IPS-20b (cell line): ENCODE results near the gene PCDHGA8.
A peak's percentile ranks its signal among the peaks of the same experiment; 100 is the strongest.
"Not testable (repeated sequence)": the region's sequence is repeated elsewhere in the genome, so short reads cannot be mapped to it uniquely, and the experiment has no call there.

ENCODE experiments used
- H3K27ac ChIP-seq: one replicate; pipeline ENCODE4 v1.5.1; 2013; ENCODE audit warnings: low read length
- H3K27me3 ChIP-seq: 2 replicates; pipeline ENCODE4 v1.6.1; 2013; ENCODE audit warnings: mild to moderate bottlenecking, low read length, inconsistent platforms; ENCODE audit not compliant: insufficient read depth
- H3K36me3 ChIP-seq: 2 replicates; pipeline ENCODE4 v1.6.1; 2013; ENCODE audit warnings: low read depth, mild to moderate bottlenecking, inconsistent platforms, low read length, moderate library complexity; ENCODE audit not compliant: insufficient read depth
- H3K4me1 ChIP-seq: 2 replicates; pipeline ENCODE4 v1.6.1; 2013; ENCODE audit warnings: mild to moderate bottlenecking, control low read depth, inconsistent platforms, low read length, moderate library complexity; ENCODE audit not compliant: insufficient read depth
- H3K4me3 ChIP-seq: 2 replicates; pipeline ENCODE4 v1.5.1; 2013; ENCODE audit warnings: mild to moderate bottlenecking, low read length, inconsistent platforms
- H3K9ac ChIP-seq: 2 replicates; pipeline ENCODE4 v1.6.1; 2013; ENCODE audit warnings: low read depth, mild to moderate bottlenecking, inconsistent platforms, low read length, moderate library complexity
- H3K9me3 ChIP-seq: 2 replicates; pipeline ENCODE4 v1.6.1; 2013; ENCODE audit warnings: mild to moderate bottlenecking, low read depth, low read length, inconsistent platforms; ENCODE audit not compliant: insufficient read depth

Gene PCDHGA8

DNA sequence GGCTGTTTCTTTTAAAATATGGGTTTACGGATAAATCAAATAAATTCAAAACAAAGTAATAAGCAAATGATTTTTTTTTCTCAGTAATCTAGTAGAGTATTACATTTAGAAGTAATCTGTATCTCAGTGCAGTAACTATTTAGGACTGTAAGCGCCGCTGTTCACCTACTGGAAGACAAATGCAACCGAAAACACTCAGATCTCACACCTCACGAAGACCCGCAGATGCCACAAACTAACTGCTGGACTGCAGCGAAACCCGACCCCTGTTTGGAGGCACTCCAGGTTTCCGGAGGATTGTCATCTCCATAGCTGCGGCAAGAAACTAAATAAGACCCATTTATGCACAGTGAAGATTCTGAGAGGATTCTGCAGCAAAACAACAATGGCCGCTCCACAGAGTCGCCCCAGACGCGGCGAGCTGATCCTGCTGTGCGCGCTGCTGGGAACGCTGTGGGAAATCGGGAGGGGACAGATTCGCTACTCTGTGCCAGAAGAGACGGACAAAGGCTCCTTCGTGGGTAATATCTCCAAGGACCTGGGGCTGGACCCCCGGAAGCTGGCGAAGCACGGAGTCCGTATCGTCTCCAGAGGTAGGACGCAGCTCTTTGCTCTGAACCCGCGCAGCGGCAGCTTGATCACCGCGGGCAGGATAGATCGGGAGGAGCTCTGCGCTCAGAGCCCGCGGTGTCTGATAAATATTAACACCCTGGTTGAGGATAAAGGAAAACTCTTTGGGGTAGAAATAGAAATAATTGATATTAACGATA is at the start of gene PCDHGA8:
TSS of gene PCDHGA8 (plus strand) at position 205 of the 770 bp plus-strand sequence. CDS start at position 386, 181 bp downstream.
- Histone ChIP-seq H3K9ac (no peak within 1 kb of the TSS), H3K36me3 (no peaks in the 10 kb centered on the region), H3K27ac (no peak within 1 kb of the TSS), H3K9me3 (peaks cover 86% of the 10 kb centered on the region), H3K4me3 (no peak within 1 kb of the TSS; the same call in 1 of the 2 replicates), H3K27me3 (no peaks in the 10 kb centered on the region), H3K4me1 (no peaks in the 10 kb centered on the region)

DNA sequence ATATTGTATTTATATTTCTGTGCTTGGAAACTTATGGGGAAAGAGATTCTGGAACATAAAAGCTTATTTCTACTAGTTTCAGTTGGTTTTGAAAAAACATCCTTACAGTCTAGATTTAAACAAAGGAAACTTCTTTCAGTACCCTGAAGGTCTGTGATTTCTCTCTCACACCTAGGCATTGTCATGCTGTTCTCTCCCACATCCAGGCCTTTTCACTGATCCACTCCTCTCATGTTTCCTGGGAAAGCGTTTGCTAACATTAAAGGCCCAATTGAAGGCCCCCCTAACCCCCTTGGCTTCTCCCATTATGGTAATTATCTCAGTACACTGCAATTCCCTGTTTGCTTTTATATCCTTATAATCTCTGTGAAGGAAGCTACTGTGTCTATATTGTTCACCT is 49.7 kb upstream of the PCDHGA8 start:
- H3K9ac ChIP-seq, result no peak overlapping the region
- H3K9me3 ChIP-seq, result peaks cover 65% of the 10 kb centered on the region
- no peaks in the 10 kb centered on the region for H3K27me3 ChIP-seq
- H3K36me3 ChIP-seq, result no peaks in the 10 kb centered on the region
- no peak overlapping the region for H3K27ac ChIP-seq
- no peak overlapping the region for H3K4me3 ChIP-seq
- H3K4me1 ChIP-seq, result no peaks in the 10 kb centered on the region

DNA sequence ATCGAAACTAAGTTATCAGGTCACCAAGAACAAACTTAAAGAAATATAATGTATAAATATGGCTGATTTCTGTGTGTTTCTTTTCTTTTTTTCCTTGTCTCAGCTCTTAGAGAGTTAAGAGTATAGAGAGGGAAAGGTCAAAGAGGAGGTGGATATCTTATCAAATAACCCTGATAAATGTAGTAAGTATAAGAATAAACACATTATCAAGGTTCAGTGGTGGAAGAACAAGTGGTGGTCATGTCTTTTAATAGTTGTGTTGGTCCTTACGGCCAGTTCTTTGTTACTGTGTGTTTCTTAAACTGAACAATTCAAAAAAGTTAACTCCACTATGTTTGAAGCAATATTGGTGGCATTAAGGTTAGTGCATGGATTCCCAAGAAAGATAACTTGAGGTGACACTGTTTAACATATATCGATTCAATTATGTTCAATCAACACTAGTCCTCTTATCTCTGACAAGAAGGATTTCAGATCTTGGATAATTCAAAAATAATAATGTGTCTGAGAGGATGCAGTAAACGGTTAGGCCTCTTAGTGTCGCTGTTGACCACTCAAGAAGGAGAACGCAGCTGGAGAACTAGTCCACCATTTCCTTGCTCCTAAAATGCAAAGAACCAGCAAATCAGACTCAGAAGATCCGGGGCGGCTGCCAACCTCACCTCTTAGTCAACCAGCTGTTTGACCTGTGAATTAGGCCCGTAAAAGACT is 49.0 kb upstream of the PCDHGA8 start, which contains the start of gene PCDHGA3:
TSS of gene PCDHGA3 (plus strand) at position 588 of the 711 bp plus-strand sequence. CDS start 205 bp downstream, outside the sequence.
- H3K4me3 ChIP-seq, result no peak within 1 kb of the TSS
- H3K9me3 ChIP-seq, result peaks cover 60% of the 10 kb centered on the region
- H3K27ac ChIP-seq, result no peak within 1 kb of the TSS
- H3K36me3 ChIP-seq, result no peaks in the 10 kb centered on the region
- H3K4me1 ChIP-seq, result no peaks in the 10 kb centered on the region
- H3K9ac ChIP-seq, result no peak within 1 kb of the TSS
- H3K27me3 ChIP-seq, result no peaks in the 10 kb centered on the region

DNA sequence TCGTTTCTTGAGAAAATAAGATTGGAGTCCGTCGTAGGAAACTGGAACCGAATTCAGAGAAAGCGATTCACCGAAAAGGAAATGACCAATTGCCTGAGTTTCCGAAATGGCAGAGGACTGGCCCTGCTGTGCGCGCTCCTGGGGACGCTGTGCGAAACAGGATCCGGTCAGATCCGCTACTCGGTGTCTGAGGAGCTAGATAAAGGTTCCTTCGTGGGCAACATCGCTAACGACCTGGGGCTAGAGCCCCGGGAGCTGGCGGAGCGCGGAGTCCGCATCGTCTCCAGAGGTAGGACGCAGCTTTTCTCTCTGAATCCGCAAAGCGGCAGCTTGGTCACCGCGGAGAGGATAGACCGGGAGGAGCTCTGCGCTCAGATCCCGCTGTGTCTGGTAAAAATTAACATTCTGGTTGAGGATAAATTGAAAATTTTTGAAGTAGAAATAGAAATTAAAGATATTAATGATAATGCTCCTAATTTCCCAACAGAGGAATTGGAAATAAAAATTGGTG is 48.4 kb upstream of the PCDHGA8 start:
- Histone ChIP-seq H3K9me3 (peaks cover 56% of the 10 kb centered on the region), H3K9ac (no peak overlapping the region), H3K27ac (no peak overlapping the region), H3K27me3 (no peaks in the 10 kb centered on the region), H3K4me3 (no peak overlapping the region), H3K4me1 (no peaks in the 10 kb centered on the region), H3K36me3 (no peaks in the 10 kb centered on the region)

DNA sequence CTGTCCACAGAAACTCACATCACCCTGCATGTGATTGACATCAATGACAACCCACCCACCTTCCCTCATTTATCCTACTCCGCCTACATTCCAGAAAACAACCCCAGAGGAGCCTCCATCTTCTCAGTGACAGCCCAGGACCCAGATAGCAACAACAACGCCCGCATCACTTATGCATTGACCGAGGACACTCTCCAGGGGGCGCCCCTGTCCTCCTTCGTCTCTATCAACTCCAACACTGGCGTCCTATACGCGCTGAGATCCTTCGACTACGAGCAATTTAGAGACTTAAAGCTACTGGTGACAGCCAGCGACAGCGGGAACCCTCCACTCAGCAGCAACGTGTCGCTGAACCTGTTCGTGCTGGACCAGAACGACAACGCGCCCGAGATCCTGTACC is 47.1 kb upstream of the PCDHGA8 start:
- no peak overlapping the region for H3K4me3 ChIP-seq
- H3K4me1 ChIP-seq, result no peaks in the 10 kb centered on the region
- H3K27me3 ChIP-seq, result no peaks in the 10 kb centered on the region
- H3K27ac ChIP-seq, result no peak overlapping the region
- peaks cover 45% of the 10 kb centered on the region for H3K9me3 ChIP-seq
- no peak overlapping the region for H3K9ac ChIP-seq
- no peaks in the 10 kb centered on the region for H3K36me3 ChIP-seq

DNA sequence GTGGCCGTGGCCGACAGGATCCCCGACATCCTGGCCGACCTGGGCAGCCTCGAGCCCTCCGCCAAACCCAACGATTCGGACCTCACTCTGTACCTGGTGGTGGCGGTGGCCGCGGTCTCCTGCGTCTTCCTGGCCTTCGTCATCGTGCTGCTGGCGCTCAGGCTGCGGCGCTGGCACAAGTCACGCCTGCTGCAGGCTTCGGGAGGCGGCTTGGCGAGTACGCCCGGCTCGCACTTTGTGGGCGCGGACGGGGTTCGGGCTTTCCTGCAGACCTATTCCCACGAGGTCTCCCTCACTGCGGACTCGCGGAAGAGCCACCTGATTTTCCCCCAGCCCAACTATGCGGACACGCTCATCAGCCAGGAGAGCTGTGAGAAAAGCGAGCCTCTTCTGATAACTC is 46.4 kb upstream of the PCDHGA8 start:
- H3K4me3 ChIP-seq, H3K4me1 ChIP-seq, H3K27ac ChIP-seq, H3K27me3 ChIP-seq, H3K36me3 ChIP-seq, H3K9ac ChIP-seq: not testable (repeated sequence)
- peaks cover 51% of the 10 kb centered on the region for H3K9me3 ChIP-seq

DNA sequence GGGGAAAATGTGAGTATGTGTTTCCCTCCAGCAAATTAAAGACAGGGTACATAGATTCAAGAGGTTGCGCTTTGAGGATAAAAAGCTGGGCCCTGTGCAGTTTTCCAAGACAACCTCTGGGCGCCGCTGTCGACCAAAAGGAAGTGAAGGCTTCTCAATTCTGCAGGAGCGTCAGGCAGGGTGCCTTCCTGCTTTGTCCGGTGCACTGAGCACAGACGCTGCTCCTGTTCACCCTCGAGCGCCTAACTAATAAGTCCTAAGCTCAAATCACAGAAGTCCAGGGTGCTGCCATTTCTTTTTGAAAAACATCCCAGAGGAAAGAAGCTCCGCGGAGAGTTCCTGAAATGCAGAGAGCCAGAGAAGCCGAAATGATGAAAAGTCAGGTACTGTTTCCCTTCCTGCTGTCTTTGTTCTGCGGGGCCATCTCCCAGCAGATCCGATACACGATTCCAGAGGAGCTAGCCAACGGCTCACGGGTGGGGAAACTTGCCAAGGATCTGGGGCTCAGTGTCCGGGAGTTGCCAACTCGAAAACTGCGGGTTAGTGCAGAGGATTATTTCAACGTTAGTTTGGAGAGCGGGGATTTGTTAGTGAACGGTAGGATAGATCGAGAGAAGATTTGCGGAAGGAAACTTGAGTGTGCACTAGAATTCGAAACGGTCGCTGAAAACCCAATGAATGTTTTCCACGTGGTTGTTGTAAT is 42.4 kb upstream of the PCDHGA8 start, which contains the start of gene PCDHGB1:
TSS of gene PCDHGB1 (plus strand) at position 183 of the 703 bp plus-strand sequence. CDS start at position 345, 162 bp downstream.
- H3K9me3 ChIP-seq, result peaks cover 53% of the 10 kb centered on the region
- H3K27me3 ChIP-seq, result no peaks in the 10 kb centered on the region
- H3K36me3 ChIP-seq, result no peaks in the 10 kb centered on the region
- no peaks in the 10 kb centered on the region for H3K4me1 ChIP-seq
- peak within 1 kb of the TSS; percentile 42; the same call in 1 of the 2 replicates for H3K4me3 ChIP-seq
- no peak within 1 kb of the TSS for H3K9ac ChIP-seq
- H3K27ac ChIP-seq, result no peak within 1 kb of the TSS

DNA sequence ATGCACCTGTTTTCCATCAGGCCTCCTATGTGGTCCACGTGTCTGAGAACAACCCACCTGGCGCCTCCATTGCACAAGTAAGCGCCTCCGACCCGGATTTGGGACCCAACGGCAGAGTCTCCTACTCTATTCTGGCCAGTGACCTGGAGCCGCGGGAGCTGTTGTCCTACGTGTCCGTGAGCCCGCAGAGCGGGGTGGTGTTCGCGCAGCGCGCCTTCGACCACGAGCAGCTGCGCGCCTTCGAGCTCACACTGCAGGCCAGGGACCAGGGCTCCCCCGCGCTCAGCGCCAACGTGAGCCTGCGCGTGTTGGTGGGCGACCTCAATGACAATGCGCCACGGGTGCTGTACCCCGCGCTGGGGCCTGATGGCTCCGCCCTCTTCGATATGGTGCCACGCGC is 40.8 kb upstream of the PCDHGA8 start:
- Histone ChIP-seq H3K27me3 (no peaks in the 10 kb centered on the region), H3K9ac (no peak overlapping the region), H3K36me3 (no peaks in the 10 kb centered on the region; the same call in 1 of the 2 replicates), H3K4me1 (no peaks in the 10 kb centered on the region), H3K27ac (no peak overlapping the region), H3K9me3 (peaks cover 60% of the 10 kb centered on the region), H3K4me3 (no peak overlapping the region)

DNA sequence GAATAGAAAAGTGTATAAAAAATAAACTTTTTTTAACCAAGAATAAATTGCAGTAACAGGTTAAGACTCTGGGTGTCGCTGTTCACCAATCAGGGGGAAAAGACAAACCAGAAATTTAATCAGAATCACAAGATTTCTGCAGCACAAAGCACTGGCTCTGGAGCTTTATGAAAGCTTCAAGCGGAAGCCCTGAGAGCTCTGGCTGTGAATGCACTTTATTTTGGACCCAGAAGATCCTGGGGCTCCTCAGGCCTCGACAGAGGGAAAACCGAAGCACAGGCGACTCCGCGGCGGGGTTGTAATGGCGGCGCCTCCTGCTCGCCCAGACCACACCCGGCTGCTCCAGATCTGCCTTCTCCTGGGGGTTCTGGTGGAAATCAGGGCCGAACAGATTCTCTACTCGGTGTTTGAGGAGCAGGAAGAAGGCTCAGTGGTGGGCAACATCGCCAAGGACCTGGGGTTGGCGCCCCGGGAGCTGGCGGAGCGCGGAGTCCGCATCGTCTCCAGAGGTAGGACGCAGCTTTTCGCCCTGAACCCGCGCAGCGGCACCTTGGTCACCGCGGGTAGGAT is 37.4 kb upstream of the PCDHGA8 start, which contains the start of gene PCDHGA4:
TSS of gene PCDHGA4 (plus strand) at position 122 of the 570 bp plus-strand sequence. CDS start at position 209, 87 bp downstream.
- Histone ChIP-seq H3K9me3 (peaks cover 67% of the 10 kb centered on the region), H3K27me3 (no peaks in the 10 kb centered on the region), H3K27ac (no peak within 1 kb of the TSS), H3K36me3 (no peaks in the 10 kb centered on the region; the same call in 1 of the 2 replicates), H3K4me3 (no peak within 1 kb of the TSS), H3K9ac (no peak within 1 kb of the TSS), H3K4me1 (no peaks in the 10 kb centered on the region)

DNA sequence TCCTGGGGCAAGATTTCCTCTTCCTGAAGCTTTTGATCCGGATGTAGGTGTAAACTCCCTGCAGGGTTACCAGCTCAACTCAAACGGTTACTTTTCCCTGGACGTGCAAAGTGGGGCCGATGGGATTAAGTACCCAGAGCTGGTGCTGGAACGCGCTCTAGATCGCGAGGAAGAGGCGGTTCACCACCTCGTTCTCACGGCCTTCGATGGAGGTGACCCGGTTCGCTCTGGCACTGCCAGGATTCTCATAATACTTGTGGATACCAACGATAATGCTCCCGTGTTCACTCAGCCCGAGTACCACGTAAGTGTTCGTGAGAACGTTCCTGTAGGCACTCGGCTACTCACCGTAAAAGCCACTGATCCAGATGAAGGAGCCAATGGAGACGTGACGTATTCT is 36.8 kb upstream of the PCDHGA8 start:
- Histone ChIP-seq H3K27ac (no peak overlapping the region), H3K9me3 (peaks cover 70% of the 10 kb centered on the region), H3K27me3 (no peaks in the 10 kb centered on the region), H3K4me3 (no peak overlapping the region), H3K4me1 (no peaks in the 10 kb centered on the region), H3K9ac (no peak overlapping the region), H3K36me3 (no peaks in the 10 kb centered on the region; the same call in 1 of the 2 replicates)

DNA sequence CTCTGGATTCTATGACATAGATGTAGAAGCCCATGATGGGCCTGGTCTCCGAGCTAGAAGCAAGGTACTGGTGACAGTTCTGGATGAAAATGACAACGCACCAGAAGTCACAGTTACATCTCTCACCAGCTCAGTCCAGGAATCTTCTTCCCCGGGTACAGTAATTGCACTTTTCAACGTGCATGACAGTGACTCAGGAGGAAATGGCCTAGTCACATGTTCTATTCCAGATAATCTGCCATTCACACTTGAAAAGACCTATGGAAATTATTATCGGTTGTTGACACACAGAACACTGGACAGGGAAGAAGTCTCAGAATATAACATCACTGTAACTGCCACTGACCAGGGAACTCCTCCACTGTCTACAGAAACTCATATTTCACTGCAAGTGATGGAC is 36.3 kb upstream of the PCDHGA8 start:
- H3K9me3 ChIP-seq, result peaks cover 71% of the 10 kb centered on the region
- no peak overlapping the region for H3K4me3 ChIP-seq
- H3K27ac ChIP-seq, result no peak overlapping the region
- no peaks in the 10 kb centered on the region for H3K27me3 ChIP-seq
- no peak overlapping the region for H3K9ac ChIP-seq
- no peaks in the 10 kb centered on the region; the same call in 1 of the 2 replicates for H3K36me3 ChIP-seq
- H3K4me1 ChIP-seq, result no peaks in the 10 kb centered on the region
